ENCODE measurements around the gene EPHA5.

Gene EPHA5

GRCh38 chr4:65502131-65502701 lies 168.1 kb downstream of the EPHA5 start:
- Mint-ChIP-seq H3K27ac (no peak overlapping the region), H3K36me3 (no peaks in the 10 kb centered on the region), H3K4me3 (no peak overlapping the region), H3K9me3 (peaks cover 5% of the 10 kb centered on the region), H3K27me3 (no peaks in the 10 kb centered on the region), H3K4me1 (no peaks in the 10 kb centered on the region)
- DNase-seq (ENCODE audit: low spot score in 2 of 2) (no peak), ATAC-seq (ENCODE audit: low read depth) (no peak)

DNA sequence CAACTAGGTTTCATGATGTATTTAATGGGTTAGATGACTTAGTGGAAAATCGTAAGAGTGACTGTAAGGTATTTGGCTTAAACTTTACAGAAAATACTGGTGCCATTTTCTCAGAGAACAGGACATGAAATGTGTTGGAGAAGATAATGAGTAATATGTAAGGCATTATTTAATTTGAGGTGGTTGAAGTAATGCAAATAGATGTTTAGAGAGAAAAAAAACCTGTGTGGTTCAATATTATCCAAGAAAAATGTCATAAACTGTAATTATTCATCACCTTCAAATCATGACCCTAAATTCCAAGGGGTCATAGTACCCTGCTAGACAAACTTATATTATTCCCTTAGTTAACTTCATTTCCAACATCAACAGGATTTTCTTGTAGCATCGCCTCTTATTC lies 171.7 kb downstream of the EPHA5 start:
- no peaks in the 10 kb centered on the region for H3K36me3 Mint-ChIP-seq
- H3K4me1 Mint-ChIP-seq, result no peaks in the 10 kb centered on the region
- no peak overlapping the region for H3K27ac Mint-ChIP-seq
- DNase-seq (ENCODE audit: low spot score in 2 of 2) (no peak), ATAC-seq (ENCODE audit: low read depth) (no peak)
- no peaks in the 10 kb centered on the region for H3K27me3 Mint-ChIP-seq
- H3K4me3 Mint-ChIP-seq, result no peak overlapping the region
- H3K9me3 Mint-ChIP-seq, result peaks cover 7% of the 10 kb centered on the region

DNA sequence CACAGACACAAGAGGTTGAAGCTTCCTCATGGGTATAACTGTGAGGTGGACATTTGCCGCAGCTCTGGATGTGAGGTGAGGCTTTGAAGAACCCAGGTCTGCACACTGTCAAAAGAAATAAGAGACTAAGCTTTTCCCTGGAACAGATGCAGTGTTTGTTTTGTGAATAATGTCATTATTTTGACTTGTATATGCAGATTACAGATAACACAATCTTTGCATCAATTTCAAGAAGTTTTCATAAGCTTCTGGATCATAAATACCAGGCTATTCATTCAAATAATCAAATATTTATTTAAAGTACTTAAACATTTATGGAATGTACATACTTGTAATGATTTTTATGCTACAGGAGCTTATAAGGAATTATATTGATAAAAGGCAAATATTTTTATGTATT lies 174.8 kb downstream of the EPHA5 start:
- Mint-ChIP-seq H3K27me3 (no peaks in the 10 kb centered on the region), H3K36me3 (no peaks in the 10 kb centered on the region), H3K4me3 (no peak overlapping the region), H3K27ac (no peak overlapping the region), H3K9me3 (peaks cover 4% of the 10 kb centered on the region), H3K4me1 (no peaks in the 10 kb centered on the region)
- DNase-seq (ENCODE audit: low spot score in 2 of 2), result no peak
- no peak for ATAC-seq (ENCODE audit: low read depth)

DNA sequence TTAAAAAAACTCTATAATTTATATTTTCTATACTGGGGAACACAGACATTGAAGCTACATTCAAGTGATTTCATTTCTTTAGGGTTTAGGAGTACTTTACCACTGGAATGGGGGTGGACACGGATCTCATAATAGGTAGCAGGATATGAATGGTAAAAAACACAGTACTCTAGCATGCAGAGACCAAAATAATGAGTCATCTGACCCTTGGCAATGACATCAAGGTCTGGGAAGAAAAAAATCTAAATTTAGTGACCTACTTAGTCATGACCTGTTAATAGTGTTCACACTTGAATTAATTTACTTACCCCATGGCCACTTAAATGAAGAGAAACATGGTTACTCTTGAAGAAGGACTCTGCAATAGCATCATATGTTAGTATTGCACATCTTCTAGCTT lies 187.9 kb downstream of the EPHA5 start:
- Mint-ChIP-seq H3K27me3 (no peaks in the 10 kb centered on the region), H3K4me3 (no peak overlapping the region), H3K36me3 (no peaks in the 10 kb centered on the region), H3K27ac (no peak overlapping the region), H3K9me3 (peaks cover 2% of the 10 kb centered on the region), H3K4me1 (no peaks in the 10 kb centered on the region)
- ATAC-seq (ENCODE audit: low read depth), result no peak
- no peak for DNase-seq (ENCODE audit: low spot score in 2 of 2)

DNA sequence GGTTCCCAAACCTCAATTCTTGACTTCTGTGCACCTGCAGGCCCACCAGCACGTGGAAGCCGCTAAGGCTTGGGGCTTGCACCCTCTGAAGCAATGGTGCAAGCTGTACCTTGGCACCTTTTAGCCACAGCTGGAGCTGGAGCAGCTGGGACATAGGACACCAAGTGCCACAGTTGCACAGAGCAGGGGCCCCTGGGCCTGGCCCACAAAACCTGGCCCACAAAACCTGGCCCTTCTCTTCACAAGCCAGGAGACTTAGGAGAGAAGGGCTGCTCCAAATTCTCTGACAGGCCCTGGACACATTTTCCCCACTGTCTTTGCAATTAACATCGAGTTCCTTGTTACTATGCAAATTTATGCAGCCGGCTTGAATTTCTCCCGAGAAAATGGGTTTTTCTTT lies 197.8 kb downstream of the EPHA5 start:
- H3K4me1 Mint-ChIP-seq, result no peaks in the 10 kb centered on the region
- ATAC-seq (ENCODE audit: low read depth), result no peak

DNA sequence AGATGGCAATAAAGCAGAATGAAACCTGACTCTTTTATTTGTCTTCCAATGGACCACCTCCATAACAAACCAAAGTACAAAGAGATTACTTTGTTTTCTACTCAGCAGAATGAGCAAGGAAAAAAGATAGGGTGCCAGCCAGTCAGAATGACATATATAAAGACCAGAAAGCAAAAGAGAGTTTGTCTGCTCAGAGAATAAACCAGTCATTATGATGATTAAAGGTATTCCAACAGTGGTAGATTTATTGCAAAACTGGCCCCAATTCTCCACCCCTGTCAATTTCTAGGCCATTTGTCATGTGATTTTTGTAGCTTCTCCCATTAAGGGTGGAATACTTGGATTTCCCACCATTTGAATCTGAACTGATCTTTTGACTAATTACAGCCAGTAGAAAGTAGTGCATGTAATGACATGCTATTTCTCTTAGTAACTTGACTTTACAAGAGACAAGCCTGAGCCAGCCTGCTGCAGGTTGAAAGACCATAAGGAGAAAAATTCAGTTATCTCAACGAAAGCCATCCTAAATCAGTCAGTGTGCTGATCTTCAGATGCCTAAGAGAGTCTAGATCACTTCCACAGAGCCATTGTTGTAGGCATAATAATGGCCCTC lies 203.1 kb downstream of the EPHA5 start:
- Mint-ChIP-seq H3K4me1 (no peaks in the 10 kb centered on the region), H3K36me3 (no peaks in the 10 kb centered on the region), H3K27me3 (no peaks in the 10 kb centered on the region), H3K27ac (no peak overlapping the region), H3K4me3 (no peak overlapping the region), H3K9me3 (peaks cover 4% of the 10 kb centered on the region)
- ATAC-seq (ENCODE audit: low read depth) (no peak), DNase-seq (ENCODE audit: low spot score in 2 of 2) (no peak)

More for the DNA sequence above, 197.8 kb downstream of the EPHA5 start:
- no peak overlapping the region for H3K27ac Mint-ChIP-seq
- no peaks in the 10 kb centered on the region for H3K36me3 Mint-ChIP-seq
- H3K9me3 Mint-ChIP-seq, result peaks cover 7% of the 10 kb centered on the region
- no peak overlapping the region for H3K4me3 Mint-ChIP-seq
- DNase-seq (ENCODE audit: low spot score in 2 of 2), result no peak
- no peaks in the 10 kb centered on the region for H3K27me3 Mint-ChIP-seq

- no peaks in the 10 kb centered on the region for H3K4me1 Mint-ChIP-seq
- H3K9me3 Mint-ChIP-seq, result peaks cover 2% of the 10 kb centered on the region
- H3K4me3 Mint-ChIP-seq, result no peak overlapping the region
- ATAC-seq (ENCODE audit: low read depth) (no peak), DNase-seq (ENCODE audit: low spot score in 2 of 2) (no peak)
- no peaks in the 10 kb centered on the region for H3K27me3 Mint-ChIP-seq
- no peak overlapping the region for H3K27ac Mint-ChIP-seq
- H3K36me3 Mint-ChIP-seq, result no peaks in the 10 kb centered on the region
Observed at GRCh38 chr4:65461781-65462180, 208.5 kb downstream of the EPHA5 start.

DNA sequence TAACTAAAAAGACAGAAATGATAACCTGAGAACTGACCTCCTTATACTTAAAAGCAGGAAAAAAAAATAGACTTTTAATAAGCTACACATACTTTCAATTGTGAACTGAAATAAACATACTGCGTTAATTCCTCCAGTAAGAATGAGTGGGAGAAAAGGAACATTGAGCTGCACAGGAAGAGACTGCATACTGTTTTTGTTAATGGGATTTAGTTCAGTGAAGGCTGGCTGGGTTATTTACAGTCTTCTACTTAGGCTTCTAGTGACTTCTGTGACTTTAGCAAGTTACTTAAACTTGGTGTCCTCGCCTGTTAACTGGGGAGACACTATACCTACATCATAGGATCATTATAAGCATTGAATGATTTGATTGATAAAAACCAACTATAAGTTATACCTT lies 213.3 kb downstream of the EPHA5 start:
- H3K4me1 Mint-ChIP-seq, result no peaks in the 10 kb centered on the region
- DNase-seq (ENCODE audit: low spot score in 2 of 2), result no peak
- H3K9me3 Mint-ChIP-seq, result no peaks in the 10 kb centered on the region
- H3K36me3 Mint-ChIP-seq, result no peaks in the 10 kb centered on the region
- no peak for ATAC-seq (ENCODE audit: low read depth)
- H3K4me3 Mint-ChIP-seq, result no peak overlapping the region
- no peak overlapping the region for H3K27ac Mint-ChIP-seq
- no peaks in the 10 kb centered on the region for H3K27me3 Mint-ChIP-seq

DNA sequence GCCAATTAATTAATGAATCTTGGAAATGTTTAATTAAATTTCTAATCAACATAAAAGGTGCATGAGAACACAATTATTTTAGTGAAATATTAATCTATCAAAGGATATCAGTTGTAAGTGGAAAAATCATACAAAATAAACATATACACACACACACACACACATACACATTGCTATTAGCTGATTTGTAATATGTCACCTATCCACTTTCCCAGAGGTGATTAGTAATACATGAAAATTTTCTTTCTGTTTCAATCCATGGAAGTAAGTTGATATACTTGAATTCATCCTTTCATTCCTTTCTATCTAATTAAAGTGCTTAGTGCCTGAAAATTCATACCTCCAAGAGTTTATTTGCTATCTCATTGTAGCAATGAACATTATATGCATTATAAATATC lies 213.7 kb downstream of the EPHA5 start:
- Mint-ChIP-seq H3K9me3 (no peaks in the 10 kb centered on the region), H3K4me3 (no peak overlapping the region), H3K36me3 (no peaks in the 10 kb centered on the region), H3K27me3 (no peaks in the 10 kb centered on the region), H3K4me1 (no peaks in the 10 kb centered on the region), H3K27ac (no peak overlapping the region)
- ATAC-seq (ENCODE audit: low read depth), result no peak
- no peak for DNase-seq (ENCODE audit: low spot score in 2 of 2)

- no peak for ATAC-seq (ENCODE audit: low read depth)
- no peaks in the 10 kb centered on the region for H3K4me1 Mint-ChIP-seq
- no peaks in the 10 kb centered on the region for H3K36me3 Mint-ChIP-seq
- no peak overlapping the region for H3K4me3 Mint-ChIP-seq
- H3K9me3 Mint-ChIP-seq, result no peaks in the 10 kb centered on the region
- no peaks in the 10 kb centered on the region for H3K27me3 Mint-ChIP-seq
- H3K27ac Mint-ChIP-seq, result no peak overlapping the region
- DNase-seq (ENCODE audit: low spot score in 2 of 2), result no peak
Observed at GRCh38 chr4:65453398-65453797, 216.9 kb downstream of the EPHA5 start.

- H3K27ac Mint-ChIP-seq, result no peak overlapping the region
- no peaks in the 10 kb centered on the region for H3K4me1 Mint-ChIP-seq
- ATAC-seq (ENCODE audit: low read depth) (no peak), DNase-seq (ENCODE audit: low spot score in 2 of 2) (no peak)
- H3K27me3 Mint-ChIP-seq, result no peaks in the 10 kb centered on the region
- H3K36me3 Mint-ChIP-seq, result no peaks in the 10 kb centered on the region
- H3K9me3 Mint-ChIP-seq, result no peaks in the 10 kb centered on the region
- no peak overlapping the region for H3K4me3 Mint-ChIP-seq
Observed at GRCh38 chr4:65450899-65451298, 219.4 kb downstream of the EPHA5 start.

DNA sequence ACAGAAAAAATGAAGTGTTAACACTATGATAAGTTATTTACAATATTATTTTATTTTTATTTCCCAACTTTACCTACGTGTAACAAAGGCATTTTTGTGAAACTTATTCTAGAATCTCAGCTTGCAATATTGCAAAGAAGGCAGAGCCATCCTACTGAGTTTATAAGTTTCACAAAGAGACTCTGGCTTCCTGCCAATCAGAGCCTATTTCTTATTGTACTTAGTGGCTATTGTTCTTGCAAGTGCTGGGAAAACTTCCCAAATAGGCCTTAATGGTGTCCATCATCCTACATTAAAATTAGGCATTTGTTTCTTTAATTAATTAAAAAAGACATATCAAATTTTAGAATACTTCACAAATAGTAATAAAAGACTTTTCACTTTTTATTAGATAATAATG lies 233.2 kb downstream of the EPHA5 start:
- no peaks in the 10 kb centered on the region for H3K27me3 Mint-ChIP-seq

GRCh38 chr4:65422109-65422508 lies 248.2 kb downstream of the EPHA5 start:
- no peak for DNase-seq (ENCODE audit: low spot score in 2 of 2)
- Mint-ChIP-seq H3K27ac (no peak overlapping the region), H3K36me3 (no peaks in the 10 kb centered on the region), H3K4me1 (no peaks in the 10 kb centered on the region), H3K9me3 (no peaks in the 10 kb centered on the region), H3K27me3 (no peaks in the 10 kb centered on the region), H3K4me3 (no peak overlapping the region)
- ATAC-seq (ENCODE audit: low read depth), result no peak

More for the DNA sequence above, 233.2 kb downstream of the EPHA5 start:
- H3K36me3 Mint-ChIP-seq, result no peaks in the 10 kb centered on the region
- ATAC-seq (ENCODE audit: low read depth), result no peak
- DNase-seq (ENCODE audit: low spot score in 2 of 2), result no peak
- no peaks in the 10 kb centered on the region for H3K4me1 Mint-ChIP-seq
- H3K9me3 Mint-ChIP-seq, result peaks cover 1% of the 10 kb centered on the region
- no peak overlapping the region for H3K27ac Mint-ChIP-seq
- H3K4me3 Mint-ChIP-seq, result no peak overlapping the region

- no peak for ATAC-seq (ENCODE audit: low read depth)
- Mint-ChIP-seq H3K27me3 (no peaks in the 10 kb centered on the region), H3K36me3 (no peaks in the 10 kb centered on the region), H3K4me1 (no peaks in the 10 kb centered on the region), H3K4me3 (no peak overlapping the region), H3K9me3 (no peaks in the 10 kb centered on the region), H3K27ac (no peak overlapping the region)
- no peak for DNase-seq (ENCODE audit: low spot score in 2 of 2)
Observed at GRCh38 chr4:65420036-65420435, 250.3 kb downstream of the EPHA5 start.

DNA sequence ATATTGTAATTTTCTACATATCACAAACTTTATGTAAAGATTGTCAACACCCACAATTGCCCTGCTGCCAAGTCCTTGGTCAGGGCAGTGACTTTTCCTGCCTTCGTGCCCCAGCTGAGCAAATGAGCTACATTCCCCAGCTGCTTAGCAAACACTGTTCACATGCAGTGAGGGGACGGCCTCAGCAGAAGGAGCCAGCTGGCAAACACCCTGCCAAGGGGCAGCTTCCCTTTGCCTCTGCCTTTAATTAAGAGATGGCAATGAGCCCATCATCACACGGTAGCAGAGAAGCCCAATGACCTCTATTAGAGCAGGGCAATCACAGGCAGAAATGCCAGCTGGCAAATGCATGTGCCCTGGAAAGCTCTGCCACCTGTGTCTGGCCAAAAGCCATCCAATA lies 253.4 kb downstream of the EPHA5 start:
- Mint-ChIP-seq H3K27ac (no peak overlapping the region), H3K9me3 (no peaks in the 10 kb centered on the region), H3K27me3 (no peaks in the 10 kb centered on the region), H3K4me1 (no peaks in the 10 kb centered on the region), H3K4me3 (no peak overlapping the region), H3K36me3 (no peaks in the 10 kb centered on the region)
- DNase-seq (ENCODE audit: low spot score in 2 of 2) (no peak), ATAC-seq (ENCODE audit: low read depth) (no peak)
